Parathyroid adenoma (tissue), 2 donors: Measurements from ENCODE around the gene PPP1R13B.

ENCODE experiments used
- H2AFZ ChIP-seq: fragments of 300-600 bp; sonication (generic); one replicate; pipeline ENCODE4 v1.7.0; 2017; ENCODE audit warnings: antibody characterized with exemption, mild to moderate bottlenecking
- H3K27ac ChIP-seq: fragments of 300-600 bp; sonication (generic); one replicate; pipeline ENCODE4 v1.7.0; 2017
- H3K27me3 ChIP-seq: fragments of 300-600 bp; sonication (generic); one replicate; pipeline ENCODE4 v1.7.0; 2017; ENCODE audit warnings: low read length; ENCODE audit not compliant: control insufficient read depth, insufficient read depth
- H3K36me3 ChIP-seq: fragments of 300-600 bp; sonication (generic); one replicate; pipeline ENCODE4 v1.7.0; 2017; ENCODE audit warnings: low read length; ENCODE audit not compliant: control insufficient read depth, insufficient read depth
- H3K4me1 ChIP-seq: fragments of 300-600 bp; sonication (generic); one replicate; pipeline ENCODE4 v1.7.0; 2017; ENCODE audit warnings: control low read depth
- H3K4me2 ChIP-seq: fragments of 300-600 bp; sonication (generic); one replicate; pipeline ENCODE4 v1.7.0; 2017; ENCODE audit warnings: low read length
- H3K4me3 ChIP-seq: fragments of 300-600 bp; sonication (generic); one replicate; pipeline ENCODE4 v1.7.0; 2017; ENCODE audit warnings: low read depth, low read length
- H3K79me2 ChIP-seq: fragments of 300-600 bp; sonication (generic); one replicate; pipeline ENCODE4 v1.7.0; 2017; ENCODE audit warnings: control low read depth
- H3K9ac ChIP-seq: fragments of 300-600 bp; sonication (generic); one replicate; pipeline ENCODE4 v1.7.0; 2017; ENCODE audit warnings: mild to moderate bottlenecking
- H3K9me3 ChIP-seq: fragments of 300-600 bp; sonication (generic); one replicate; pipeline ENCODE4 v1.7.0; 2017; ENCODE audit warnings: low read length; ENCODE audit not compliant: control insufficient read depth
- CTCF ChIP-seq: fragments of 300-600 bp; sonication (generic); IDR thresholded peaks from one replicate; pipeline ENCODE4 v1.7.0; 2017; ENCODE audit warnings: antibody characterized with exemption, mild to moderate bottlenecking
- donor health status: primary hyperparathyroidism.

Gene PPP1R13B

GRCh38 chr14:103838117-103838516, 9.3 kb downstream of the PPP1R13B start:
- Histone ChIP-seq H3K27ac (no peak overlapping the region), H3K79me2 (peaks cover 74% of the 10 kb centered on the region), H3K4me3 (no peak overlapping the region), H3K4me1 (peaks cover 3% of the 10 kb centered on the region), H3K9me3 (no peaks in the 10 kb centered on the region), H3K4me2 (no peak overlapping the region), H3K36me3 (no peaks in the 10 kb centered on the region), H3K9ac (no peak overlapping the region), H3K27me3 (no peaks in the 10 kb centered on the region), H2AFZ (no peak overlapping the region)
- TF ChIP-seq CTCF: no peak

- Histone ChIP-seq H3K27me3 (no peaks in the 10 kb centered on the region), H2AFZ (no peak overlapping the region), H3K9me3 (no peaks in the 10 kb centered on the region), H3K79me2 (peaks cover 74% of the 10 kb centered on the region), H3K4me2 (no peak overlapping the region), H3K4me1 (peaks cover 3% of the 10 kb centered on the region), H3K36me3 (no peaks in the 10 kb centered on the region), H3K4me3 (no peak overlapping the region), H3K27ac (no peak overlapping the region), H3K9ac (no peak overlapping the region)
- TF ChIP-seq CTCF: no peak
Observed at GRCh38 chr14:103836976-103837725, 10.2 kb downstream of the PPP1R13B start.

- no peak overlapping the region for H2AFZ ChIP-seq
- TF ChIP-seq CTCF: no peak
- H3K9ac ChIP-seq: no peak overlapping the region
- H3K27me3 ChIP-seq: no peaks in the 10 kb centered on the region
- no peak overlapping the region for H3K4me2 ChIP-seq
- H3K4me3 ChIP-seq: no peak overlapping the region
- no peaks in the 10 kb centered on the region for H3K9me3 ChIP-seq
- H3K79me2 ChIP-seq: peaks cover 69% of the 10 kb centered on the region
- no peaks in the 10 kb centered on the region for H3K36me3 ChIP-seq
- no peak overlapping the region for H3K27ac ChIP-seq
- peaks cover 3% of the 10 kb centered on the region for H3K4me1 ChIP-seq
Observed at GRCh38 chr14:103834956-103835355, 12.4 kb downstream of the PPP1R13B start.

- Histone ChIP-seq H3K9me3 (no peaks in the 10 kb centered on the region), H3K4me3 (no peak overlapping the region), H3K79me2 (peaks cover 62% of the 10 kb centered on the region), H3K9ac (no peak overlapping the region), H3K36me3 (no peaks in the 10 kb centered on the region), H3K27ac (no peak overlapping the region), H3K4me1 (no peaks in the 10 kb centered on the region), H3K27me3 (no peaks in the 10 kb centered on the region), H2AFZ (no peak overlapping the region), H3K4me2 (no peak overlapping the region)
- TF ChIP-seq CTCF: no peak
Observed at GRCh38 chr14:103833711-103834110, 13.7 kb downstream of the PPP1R13B start.

GRCh38 chr14:103832046-103832445, 15.3 kb downstream of the PPP1R13B start:
- H2AFZ ChIP-seq: no peak overlapping the region
- no peaks in the 10 kb centered on the region for H3K4me1 ChIP-seq
- no peak overlapping the region for H3K4me3 ChIP-seq
- no peaks in the 10 kb centered on the region for H3K27me3 ChIP-seq
- no peak overlapping the region for H3K9ac ChIP-seq
- no peaks in the 10 kb centered on the region for H3K36me3 ChIP-seq
- no peak overlapping the region for H3K27ac ChIP-seq
- H3K79me2 ChIP-seq: peaks cover 62% of the 10 kb centered on the region
- TF ChIP-seq CTCF: no peak
- no peak overlapping the region for H3K4me2 ChIP-seq
- H3K9me3 ChIP-seq: no peaks in the 10 kb centered on the region
